K562 (cell line): ENCODE measurements around the gene DENND4C. TPM values are rescaled to one million over a fixed set of nuclear protein-coding genes. Genes with fewer than 3 reads are reported as not detected.
A peak's percentile ranks its signal among the peaks of the same experiment; 100 is the strongest.

Experiments
- NR2C1 ChIP-seq, 2 experiments: fragments of 450-650 bp; IDR thresholded peaks; 2 replicates each; pipeline ENCODE4 v1.6.1; 2017; ENCODE audit warnings: mild to moderate bottlenecking in 2 of 2, antibody characterized with exemption in 1 of 2, inconsistent platforms in 1 of 2, missing compliant biosample characterization in 1 of 2, missing genetic modification characterization in 1 of 2
- RAD21 ChIP-seq, 2 experiments: fragments of 250-450 bp in 1 of 2; fragments of 450-650 bp in 1 of 2; sonication (Bioruptor Pico) in 1 of 2; formaldehyde crosslinking in 1 of 2; IDR thresholded peaks in 1 of 2; conservative IDR thresholded peaks in 1 of 2; 2 replicates each; pipeline versions ENCODE4 v1.4.0 to v1.8.0; 2020 to 2022; ENCODE audit warnings: mild to moderate bottlenecking in 2 of 2, moderate library complexity in 1 of 2
- THRA ChIP-seq: fragments of 450-650 bp; IDR thresholded peaks from 2 replicates; pipeline ENCODE4 v1.6.1; 2017; ENCODE audit warnings: mild to moderate bottlenecking, moderate library complexity
- VEZF1 ChIP-seq: fragments of 200-800 bp; sonication (Bioruptor generic); IDR thresholded peaks from 2 replicates; pipeline ENCODE4 v1.6.1; 2017; ENCODE audit warnings: missing genetic modification characterization, missing compliant biosample characterization
- ZFP1 ChIP-seq: fragments of 450-650 bp; formaldehyde crosslinking; IDR thresholded peaks from 2 replicates; pipeline ENCODE4 v1.4.0; 2020; ENCODE audit warnings: mild to moderate bottlenecking, mixed read lengths
- ZNF165 ChIP-seq: fragments of 250-450 bp; sonication (Bioruptor Pico); IDR thresholded peaks from 2 replicates; pipeline ENCODE4 v1.4.0; 2020; ENCODE audit warnings: borderline replicate concordance
- ZNF175 ChIP-seq: fragments of 200-800 bp; sonication (Bioruptor generic); IDR thresholded peaks from 2 replicates; pipeline ENCODE4 v1.6.1; 2016; ENCODE audit warnings: low read depth, mild to moderate bottlenecking, missing genetic modification characterization, missing compliant biosample characterization
- ZNF639 ChIP-seq, 2 experiments: fragments of 200-800 bp in 1 of 2; sonication (Bioruptor generic) in 1 of 2; sonication (generic) in 1 of 2; formaldehyde crosslinking in 1 of 2; IDR thresholded peaks in 1 of 2; conservative IDR thresholded peaks in 1 of 2; 2 replicates each; pipeline versions ENCODE4 v1.5.0 to v1.6.1; 2016 to 2020; ENCODE audit warnings: missing compliant biosample characterization in 1 of 2, missing genetic modification characterization in 1 of 2, missing genetic modification reagents in 1 of 2
- ZNF75A ChIP-seq: fragments of 450-650 bp; formaldehyde crosslinking; IDR thresholded peaks from 2 replicates; pipeline ENCODE4 v1.4.0; 2020; ENCODE audit warnings: mild to moderate bottlenecking
- polyA plus RNA-seq, 8 experiments: library from polyadenylated mRNA; depleted of rRNA in 4 of 8; stranded (reverse) in 5 of 8; unstranded in 3 of 8; fragments of >200 nt; fragmentation: Nextera tagmentation in 2 of 8; fragmentation: Illumina TruSeq in 1 of 8; extraction: Ambion mirVana in 2 of 8; extraction: Trizol in 1 of 8; gene quantifications; 2 replicates each; pipeline versions ENCODE4 v1.2.1 to v1.2.3, GENCODE V29; 2011 to 2014; ENCODE audit warnings: inconsistent platforms in 1 of 8, missing spikeins in 1 of 8
- total RNA-seq, 7 experiments: library from RNA; depleted of rRNA in 6 of 7; stranded (reverse); fragments of >200 nt in 6 of 7; fragmentation: Illumina TruSeq in 2 of 7; extraction: Trizol in 2 of 7; gene quantifications; 2 replicates each; pipeline versions ENCODE4 v1.2.1 to v1.2.3, GENCODE V29; 2011 to 2021; ENCODE audit warnings: low replicate concordance in 1 of 7
- TF ChIP-seq, protein P1 (sequence below): fragments of 200-400 bp; formaldehyde crosslinking; IDR thresholded peaks from 2 replicates; pipeline ENCODE4 v1.6.1; 2017; ENCODE audit warnings: mild to moderate bottlenecking, low read depth, low read length, moderate library complexity
- TF ChIP-seq, protein P2 (sequence below): fragments of 250-450 bp; sonication (Bioruptor Pico); IDR thresholded peaks from 2 replicates; pipeline ENCODE4 v1.8.0; 2022; ENCODE audit warnings: moderate library complexity, mild to moderate bottlenecking, inconsistent platforms
- TF ChIP-seq, protein P3 (sequence below): fragments of 250-450 bp; sonication (Bioruptor Pico); IDR thresholded peaks from 2 replicates; pipeline ENCODE4 v1.8.0; 2021; ENCODE audit warnings: moderate library complexity, mild to moderate bottlenecking, inconsistent platforms
- TF ChIP-seq, protein P4 (sequence below), 2 experiments: IDR thresholded peaks; 2 replicates each; pipeline ENCODE4 v1.6.1; 2011; ENCODE audit warnings: borderline replicate concordance in 1 of 2, control low read depth in 1 of 2, low read depth in 1 of 2, low read length in 1 of 2, mild to moderate bottlenecking in 1 of 2, mixed read lengths in 1 of 2, moderate library complexity in 1 of 2; ENCODE audit not compliant: insufficient read depth in 1 of 2, insufficient read length in 1 of 2, poor library complexity in 1 of 2, severe bottlenecking in 1 of 2; ENCODE audit errors: extremely low read depth in 1 of 2

DENND4C gene
- total and polyA plus RNA-seq, 9 of the 15 experiments (the other 6 are each of a cell fraction or from before 2014, with no cell fraction given): 4.8 to 31.8 (median 13.9) TPM

GRCh38 chr9:19199012-19199411, 31.5 kb upstream of the DENND4C start (continued):
- 0 out of 2 replicates have a peak, but pooled peaks have one; percentile 20 for TF ChIP-seq ZFP1
- TF ChIP-seq ZNF639 (CRISPR knock-in tag; conservative IDR thresholded peaks at IDR 0.05 in 1 of 2, IDR thresholded peaks at IDR 0.05 in 1 of 2): peak in 1 of 2 experiments; percentile 89; a peak in 2 of 4 replicates
- no peak for TF ChIP-seq NR2C1 (IDR thresholded peaks at IDR 0.05)
- peak; percentile 60 for TF ChIP-seq NR2C1 (tag; IDR thresholded peaks at IDR 0.05)
- TF ChIP-seq, protein P1, sequence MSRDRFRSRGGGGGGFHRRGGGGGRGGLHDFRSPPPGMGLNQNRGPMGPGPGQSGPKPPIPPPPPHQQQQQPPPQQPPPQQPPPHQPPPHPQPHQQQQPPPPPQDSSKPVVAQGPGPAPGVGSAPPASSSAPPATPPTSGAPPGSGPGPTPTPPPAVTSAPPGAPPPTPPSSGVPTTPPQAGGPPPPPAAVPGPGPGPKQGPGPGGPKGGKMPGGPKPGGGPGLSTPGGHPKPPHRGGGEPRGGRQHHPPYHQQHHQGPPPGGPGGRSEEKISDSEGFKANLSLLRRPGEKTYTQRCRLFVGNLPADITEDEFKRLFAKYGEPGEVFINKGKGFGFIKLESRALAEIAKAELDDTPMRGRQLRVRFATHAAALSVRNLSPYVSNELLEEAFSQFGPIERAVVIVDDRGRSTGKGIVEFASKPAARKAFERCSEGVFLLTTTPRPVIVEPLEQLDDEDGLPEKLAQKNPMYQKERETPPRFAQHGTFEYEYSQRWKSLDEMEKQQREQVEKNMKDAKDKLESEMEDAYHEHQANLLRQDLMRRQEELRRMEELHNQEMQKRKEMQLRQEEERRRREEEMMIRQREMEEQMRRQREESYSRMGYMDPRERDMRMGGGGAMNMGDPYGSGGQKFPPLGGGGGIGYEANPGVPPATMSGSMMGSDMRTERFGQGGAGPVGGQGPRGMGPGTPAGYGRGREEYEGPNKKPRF: no peak
- peak; percentile 80; the same call in 1 of the 2 replicates for TF ChIP-seq ZNF175 (CRISPR knock-in tag)
- TF ChIP-seq THRA: no peak
- TF ChIP-seq, protein P2, sequence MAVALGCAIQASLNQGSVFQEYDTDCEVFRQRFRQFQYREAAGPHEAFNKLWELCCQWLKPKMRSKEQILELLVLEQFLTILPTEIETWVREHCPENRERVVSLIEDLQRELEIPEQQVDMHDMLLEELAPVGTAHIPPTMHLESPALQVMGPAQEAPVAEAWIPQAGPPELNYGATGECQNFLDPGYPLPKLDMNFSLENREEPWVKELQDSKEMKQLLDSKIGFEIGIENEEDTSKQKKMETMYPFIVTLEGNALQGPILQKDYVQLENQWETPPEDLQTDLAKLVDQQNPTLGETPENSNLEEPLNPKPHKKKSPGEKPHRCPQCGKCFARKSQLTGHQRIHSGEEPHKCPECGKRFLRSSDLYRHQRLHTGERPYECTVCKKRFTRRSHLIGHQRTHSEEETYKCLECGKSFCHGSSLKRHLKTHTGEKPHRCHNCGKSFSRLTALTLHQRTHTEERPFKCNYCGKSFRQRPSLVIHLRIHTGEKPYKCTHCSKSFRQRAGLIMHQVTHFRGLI: peak; percentile 94
- TF ChIP-seq ZNF165 (CRISPR knock-in tag): 0 out of 2 replicates have a peak, but pooled peaks have one; percentile 78
- TF ChIP-seq, protein P3, sequence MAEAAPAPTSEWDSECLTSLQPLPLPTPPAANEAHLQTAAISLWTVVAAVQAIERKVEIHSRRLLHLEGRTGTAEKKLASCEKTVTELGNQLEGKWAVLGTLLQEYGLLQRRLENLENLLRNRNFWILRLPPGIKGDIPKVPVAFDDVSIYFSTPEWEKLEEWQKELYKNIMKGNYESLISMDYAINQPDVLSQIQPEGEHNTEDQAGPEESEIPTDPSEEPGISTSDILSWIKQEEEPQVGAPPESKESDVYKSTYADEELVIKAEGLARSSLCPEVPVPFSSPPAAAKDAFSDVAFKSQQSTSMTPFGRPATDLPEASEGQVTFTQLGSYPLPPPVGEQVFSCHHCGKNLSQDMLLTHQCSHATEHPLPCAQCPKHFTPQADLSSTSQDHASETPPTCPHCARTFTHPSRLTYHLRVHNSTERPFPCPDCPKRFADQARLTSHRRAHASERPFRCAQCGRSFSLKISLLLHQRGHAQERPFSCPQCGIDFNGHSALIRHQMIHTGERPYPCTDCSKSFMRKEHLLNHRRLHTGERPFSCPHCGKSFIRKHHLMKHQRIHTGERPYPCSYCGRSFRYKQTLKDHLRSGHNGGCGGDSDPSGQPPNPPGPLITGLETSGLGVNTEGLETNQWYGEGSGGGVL (CRISPR knock-in tag): no peak
- TF ChIP-seq, protein P4, sequence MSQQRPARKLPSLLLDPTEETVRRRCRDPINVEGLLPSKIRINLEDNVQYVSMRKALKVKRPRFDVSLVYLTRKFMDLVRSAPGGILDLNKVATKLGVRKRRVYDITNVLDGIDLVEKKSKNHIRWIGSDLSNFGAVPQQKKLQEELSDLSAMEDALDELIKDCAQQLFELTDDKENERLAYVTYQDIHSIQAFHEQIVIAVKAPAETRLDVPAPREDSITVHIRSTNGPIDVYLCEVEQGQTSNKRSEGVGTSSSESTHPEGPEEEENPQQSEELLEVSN (IDR thresholded peaks at IDR 0.05; ENCODE audit: borderline replicate concordance in 1 of 2, extremely low read depth in 1 of 2, insufficient read depth in 1 of 2, insufficient read length in 1 of 2, low read depth in 1 of 2, low read length in 1 of 2, poor library complexity in 1 of 2, severe bottlenecking in 1 of 2): no peak
- no peak for TF ChIP-seq VEZF1 (CRISPR knock-in tag)
- 0 out of 2 replicates have a peak, but pooled peaks have one; percentile 53 for TF ChIP-seq ZNF75A
- no peak; a peak in 1 of 4 replicates for TF ChIP-seq RAD21 (CRISPR knock-in tag; conservative IDR thresholded peaks at IDR 0.05 in 1 of 2, IDR thresholded peaks at IDR 0.05 in 1 of 2)
